AG04450 (cell line): ENCODE data around the gene TTC34. TPM values are rescaled to one million over a fixed set of nuclear protein-coding genes. Genes with fewer than 3 reads are reported as not detected.

ENCODE experiments used
- CTCF ChIA-PET: fragments of 300-600, 350-600 bp; formaldehyde crosslinking; extraction: SDS; loops from one replicate; lab custom pipeline; 2022; ENCODE audit warnings: antibody characterized with exemption, inconsistent platforms; lab: Charles Lee
- POLR2A ChIA-PET: fragments of 350-600 bp; formaldehyde crosslinking; extraction: SDS; loops from one replicate; lab custom pipeline; 2021; ENCODE audit warnings: antibody characterized with exemption, inconsistent platforms; lab: Yijun Ruan, JAX
- DNase-seq: peaks from one replicate; pipeline ENCODE4 v3.0.0-alpha.2; 2011; ENCODE audit warnings: low read depth, low spot score
- H3K27ac ChIP-seq: one replicate; pipeline ENCODE4 v1.5.1; 2012; ENCODE audit warnings: low read depth, low read length, control low read depth
- H3K27me3 ChIP-seq: one replicate; pipeline ENCODE4 v1.6.0; 2012; ENCODE audit warnings: low read length; ENCODE audit not compliant: control insufficient read depth, insufficient read depth
- H3K4me3 ChIP-seq: 2 replicates; pipeline ENCODE4 v1.5.1; 2011; ENCODE audit warnings: mild to moderate bottlenecking, low read depth, low read length, control low read depth
- H3K9me3 ChIP-seq: 2 replicates; pipeline ENCODE4 v1.5.1; 2012; ENCODE audit warnings: low read length; ENCODE audit not compliant: control insufficient read depth, insufficient read depth
- CTCF ChIP-seq: IDR thresholded peaks from 2 replicates; pipeline ENCODE4 v1.5.1; 2011; ENCODE audit warnings: low read depth, low read length, control low read depth, inconsistent platforms
- polyA plus RNA-seq: library from polyadenylated mRNA; depleted of rRNA; stranded (reverse); fragments of >200 nt; gene quantifications from 2 replicates; pipeline ENCODE4 v1.2.3, GENCODE V29; 2011

Gene TTC34
- polyA plus RNA-seq, 1 experiment = 0.06 TPM

GRCh38 chr1:2835650-2836159 is 34.2 kb upstream of the TTC34 start:
- TF ChIP-seq CTCF = no peak
- POLR2A ChIA-PET = no interaction called here
- no peak overlapping the region for H3K4me3 ChIP-seq
- H3K27ac ChIP-seq = no peak overlapping the region
- no peaks in the 10 kb centered on the region for H3K27me3 ChIP-seq
- DNase-seq = no peak
- CTCF ChIA-PET = no interaction called here
- peaks cover 81% of the 10 kb centered on the region for H3K9me3 ChIP-seq

- ChIA-PET POLR2A (no interaction called here), CTCF (no interaction called here)
- Histone ChIP-seq H3K4me3 (no peak overlapping the region), H3K27ac (no peak overlapping the region), H3K9me3 (peaks cover 82% of the 10 kb centered on the region), H3K27me3 (no peaks in the 10 kb centered on the region)
- DNase-seq = no peak
- no peak for TF ChIP-seq CTCF
These were observed 33.5 kb upstream of the TTC34 start for GRCh38 chr1:2834741-2835564.

DNA sequence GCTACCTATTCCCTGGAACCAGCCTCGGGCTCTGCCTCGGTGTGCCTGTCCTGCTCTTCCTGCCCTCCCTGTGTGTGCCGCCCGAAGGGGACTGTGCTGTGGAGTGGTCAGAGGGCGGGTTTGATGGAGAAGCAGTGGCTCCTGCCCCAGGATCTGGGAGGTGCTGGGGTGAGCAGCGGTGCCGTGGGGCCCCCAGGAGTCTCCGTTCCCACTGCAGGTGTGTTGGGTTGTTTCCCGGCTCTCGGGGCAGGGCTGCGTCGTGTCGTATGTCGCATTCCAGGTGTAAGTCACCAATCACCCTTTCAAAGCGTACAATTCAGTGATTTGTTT is 32.6 kb upstream of the TTC34 start:
- ChIA-PET CTCF (no interaction called here), POLR2A (no interaction called here)
- no peak overlapping the region for H3K27ac ChIP-seq
- H3K4me3 ChIP-seq = no peak overlapping the region
- H3K9me3 ChIP-seq = peaks cover 86% of the 10 kb centered on the region
- DNase-seq = no peak
- H3K27me3 ChIP-seq = no peaks in the 10 kb centered on the region
- no peak for TF ChIP-seq CTCF

- DNase-seq = no peak
- no peak overlapping the region for H3K27ac ChIP-seq
- no peak overlapping the region for H3K4me3 ChIP-seq
- no peak for TF ChIP-seq CTCF
- ChIA-PET CTCF (no interaction called here), POLR2A (no interaction called here)
- H3K9me3 ChIP-seq = peaks cover 92% of the 10 kb centered on the region
- H3K27me3 ChIP-seq = no peaks in the 10 kb centered on the region
These were observed 32.1 kb upstream of the TTC34 start for GRCh38 chr1:2833454-2834145.
